GM19372 (cell line): ENCODE results near the gene TCF7L2.

Source experiments
- ATAC-seq: cut with Tn5 transposase; IDR thresholded peaks from one replicate; pipeline ENCODE4 v1.9.1; 2021; ENCODE audit warnings: mild to moderate bottlenecking, low read depth, moderate library complexity; ENCODE audit not compliant: unreplicated experiment

Gene TCF7L2

DNA sequence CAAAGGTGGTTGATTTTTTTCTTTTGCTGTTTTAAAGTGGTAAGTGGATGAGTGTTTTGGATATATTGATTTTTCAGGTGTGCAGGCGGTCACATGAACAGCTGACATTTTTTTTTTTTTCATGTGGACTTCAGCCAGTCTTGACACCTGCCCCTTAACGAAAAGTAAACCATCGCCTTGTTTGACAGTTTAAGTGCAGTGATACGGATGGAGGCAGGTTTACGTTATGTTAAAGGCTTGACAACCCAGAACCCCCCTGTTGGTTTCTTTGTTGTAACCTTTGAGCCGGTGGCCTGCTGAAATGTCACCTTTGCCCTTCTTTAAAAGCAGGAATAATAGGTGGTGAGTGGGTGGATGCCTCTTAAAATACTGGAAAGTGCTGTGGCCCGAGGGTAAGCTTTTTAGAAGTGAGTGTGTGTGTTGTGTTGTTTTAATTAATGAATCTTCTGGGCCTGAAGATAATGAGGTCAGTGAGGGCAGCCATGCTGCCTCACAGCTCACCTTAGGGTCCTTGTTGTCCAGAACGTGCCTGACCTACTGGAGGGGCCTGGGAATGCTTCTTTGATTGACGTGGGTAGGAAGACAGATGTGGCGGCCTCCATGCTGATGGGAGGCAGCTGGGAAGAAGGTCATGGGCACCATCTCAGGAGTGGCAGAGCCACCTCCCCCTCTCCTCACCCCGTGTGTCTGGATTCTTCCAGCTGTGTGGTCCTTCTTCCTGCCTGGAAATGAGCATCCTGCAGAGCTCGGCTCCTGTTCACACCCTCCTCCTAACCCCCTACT is 69.8 kb downstream of the TCF7L2 start:
- ATAC-seq, result no peak

DNA sequence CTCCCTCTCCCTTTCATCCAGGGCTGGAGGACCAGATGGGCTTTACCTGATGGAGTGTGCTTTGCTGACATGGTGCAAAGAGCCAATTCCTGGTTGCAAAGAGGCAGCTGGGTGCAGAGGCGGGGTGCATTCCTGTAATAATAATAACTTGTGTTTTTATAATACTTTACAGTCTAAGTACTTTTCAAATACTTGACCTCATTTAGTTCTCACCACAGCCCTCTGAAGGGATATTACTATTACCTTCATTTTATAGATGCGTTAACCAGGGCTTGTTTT is 70.4 kb downstream of the TCF7L2 start:
- no peak for ATAC-seq

DNA sequence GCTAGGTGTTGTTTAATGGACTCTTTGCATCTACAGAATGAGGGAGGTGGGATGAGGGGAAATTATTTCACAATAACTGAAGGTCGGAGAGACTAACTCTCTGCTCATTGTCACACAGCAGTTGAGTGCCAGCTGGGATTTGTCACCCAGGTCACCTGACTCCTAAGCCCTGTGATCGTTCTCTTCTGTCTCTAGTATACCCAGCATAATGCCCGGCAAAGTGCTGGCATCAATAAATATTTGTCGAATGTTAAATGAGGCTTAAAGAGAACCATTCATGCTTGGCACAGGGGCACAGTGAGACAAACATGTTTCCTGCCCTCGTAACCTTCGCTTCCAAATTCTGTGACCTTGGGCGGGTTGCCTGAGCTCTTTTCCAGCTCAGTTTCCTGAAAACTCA is 70.8 kb downstream of the TCF7L2 start:
- no peak for ATAC-seq

DNA sequence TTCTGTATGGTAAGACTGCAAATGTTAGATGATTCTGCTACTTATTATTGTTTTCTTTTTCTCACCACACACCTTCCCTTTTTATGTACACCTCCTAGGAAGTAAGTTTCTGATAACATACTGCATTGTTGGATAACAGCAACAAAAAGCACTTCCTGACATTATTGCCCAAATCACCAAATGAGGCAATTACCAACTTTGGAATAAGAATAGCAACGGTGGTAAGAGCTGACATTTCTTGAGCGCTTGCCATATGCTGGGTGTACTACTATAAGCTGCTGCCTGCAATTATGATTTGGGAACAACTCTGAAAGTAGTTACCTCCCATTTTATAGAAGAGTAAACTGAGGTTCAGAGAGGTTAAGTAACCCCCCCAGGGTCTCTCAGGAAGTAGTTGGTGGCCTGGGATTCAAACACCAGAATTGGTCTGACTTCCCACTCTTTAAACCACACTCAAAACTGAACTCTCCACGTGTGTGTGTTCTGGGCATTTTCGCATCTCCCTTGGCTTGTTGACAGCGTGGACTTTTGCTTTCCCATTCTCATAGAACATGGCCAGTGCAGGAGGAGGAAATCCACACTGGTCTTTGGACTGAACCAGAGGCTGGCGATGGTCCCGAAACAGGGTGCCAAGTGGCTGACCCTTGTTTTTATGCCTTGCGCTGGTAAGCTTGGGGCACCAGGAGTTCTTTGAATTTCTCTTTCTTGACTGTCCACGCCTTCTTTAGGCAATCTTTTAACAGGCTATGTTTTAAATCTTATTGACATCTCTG is 71.4 kb downstream of the TCF7L2 start:
- no peak for ATAC-seq

DNA sequence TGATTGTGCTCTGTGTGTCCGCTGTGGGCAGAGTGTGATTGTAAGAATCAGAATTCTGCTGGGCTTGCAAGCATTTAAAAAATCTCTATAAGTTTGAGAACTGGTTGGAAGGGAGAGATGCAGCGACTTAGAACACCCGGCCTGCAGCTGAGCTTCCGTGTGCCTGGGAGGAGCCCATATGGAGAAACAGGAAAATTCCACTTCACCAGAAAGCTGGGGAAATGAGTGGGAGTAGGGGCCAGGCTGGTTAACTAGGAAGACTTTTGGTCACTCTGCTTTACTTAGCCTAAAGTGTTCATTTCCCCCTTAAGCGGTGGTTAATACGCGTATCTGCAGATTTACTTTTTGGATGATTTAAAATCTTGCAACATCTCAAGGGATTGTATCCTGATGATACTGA is 72.2 kb downstream of the TCF7L2 start:
- no peak for ATAC-seq

DNA sequence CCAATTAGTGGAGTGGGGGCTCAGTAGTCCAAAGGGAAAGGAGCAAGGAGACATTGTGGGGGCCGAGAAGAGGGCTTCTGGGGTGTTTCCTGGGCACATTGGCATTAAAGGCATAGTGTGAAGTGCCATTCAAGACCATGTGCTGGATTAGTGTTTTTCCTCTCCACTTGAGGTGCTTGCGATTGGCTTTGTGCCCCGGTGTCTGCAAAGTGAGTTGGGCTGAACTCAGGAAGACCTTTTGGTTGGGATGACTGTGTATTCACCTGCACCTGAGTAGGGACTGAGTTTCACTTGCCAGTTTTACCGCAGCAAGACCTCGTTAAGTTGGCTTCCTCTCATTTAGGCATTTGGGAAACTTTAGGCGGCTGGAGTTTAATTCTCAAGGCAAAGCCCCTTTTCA is 73.0 kb downstream of the TCF7L2 start:
- no peak for ATAC-seq

DNA sequence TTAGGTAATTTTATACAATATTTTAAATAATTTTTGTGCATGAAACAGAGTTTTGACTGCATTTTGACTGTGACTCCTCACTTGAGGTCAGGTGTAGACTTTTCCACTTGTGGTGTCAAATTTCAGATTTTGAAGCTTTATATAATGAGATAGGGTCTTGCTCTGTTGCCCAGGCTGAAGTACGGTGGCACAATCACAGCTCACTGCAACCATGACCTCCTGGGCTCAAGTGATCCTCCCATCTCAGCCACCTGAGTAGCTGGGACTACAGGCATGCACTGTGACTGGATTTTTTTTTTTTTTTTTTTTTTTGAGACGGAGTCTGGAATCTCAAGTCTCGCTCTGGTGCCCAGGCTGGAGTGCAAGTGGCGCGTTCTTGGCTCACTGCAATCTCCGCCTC is 74.9 kb downstream of the TCF7L2 start:
- no peak for ATAC-seq

DNA sequence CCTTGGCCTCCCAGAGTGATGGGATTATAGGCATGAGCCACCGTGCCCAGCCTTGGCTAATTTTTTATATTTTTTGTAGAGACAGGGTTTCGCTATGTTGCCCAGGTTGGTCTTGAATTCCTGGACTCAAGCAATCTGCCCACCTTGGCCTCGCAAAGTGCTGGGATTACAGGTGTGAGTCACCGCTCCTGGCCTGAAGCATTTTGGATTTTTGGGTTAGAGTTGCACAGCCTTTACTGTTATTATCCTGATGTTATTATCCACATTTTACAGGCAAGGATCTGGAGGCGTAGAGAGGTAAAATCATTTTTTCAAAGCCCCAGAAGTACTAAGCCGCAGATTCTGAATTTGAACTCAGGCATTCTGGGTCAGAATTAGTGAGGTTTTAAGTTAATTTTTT is 75.4 kb downstream of the TCF7L2 start:
- no peak for ATAC-seq

DNA sequence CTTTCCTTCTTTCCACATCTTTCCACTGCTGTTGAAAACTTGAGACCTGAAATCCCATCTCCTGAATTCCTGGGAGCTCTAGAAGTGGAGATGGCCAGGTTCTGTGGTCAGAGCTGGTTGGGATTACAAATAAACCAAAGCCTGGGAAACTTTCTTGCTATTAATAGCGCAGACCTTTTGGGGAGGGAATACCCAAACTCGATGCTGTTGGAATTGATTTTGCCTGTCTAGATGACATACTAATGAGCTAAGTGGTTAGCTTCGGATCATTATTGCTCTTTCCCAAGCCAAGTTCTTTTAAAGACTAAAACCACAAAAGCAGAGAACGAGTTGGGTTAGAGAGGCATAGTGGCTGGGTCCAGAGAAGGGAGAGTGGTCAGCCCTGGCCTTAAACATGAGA is 76.6 kb downstream of the TCF7L2 start:
- no peak for ATAC-seq

DNA sequence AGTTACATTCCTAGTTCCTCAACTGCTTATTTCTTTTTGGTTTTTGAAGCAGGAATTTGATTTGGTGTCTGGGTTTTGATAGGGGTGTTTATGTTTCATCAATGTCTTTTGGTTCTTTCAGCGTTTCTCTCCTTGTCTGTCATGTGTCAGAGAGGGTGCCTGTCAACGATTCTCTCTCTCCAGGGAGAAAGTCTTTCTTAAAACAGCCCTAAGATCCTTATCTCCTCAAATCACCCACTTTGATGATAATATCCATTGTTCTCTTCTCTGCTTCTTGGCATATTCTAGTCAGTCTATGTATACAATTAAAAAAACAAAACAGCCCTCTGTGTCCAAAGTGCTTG is 77.2 kb downstream of the TCF7L2 start:
- ATAC-seq, result no peak

DNA sequence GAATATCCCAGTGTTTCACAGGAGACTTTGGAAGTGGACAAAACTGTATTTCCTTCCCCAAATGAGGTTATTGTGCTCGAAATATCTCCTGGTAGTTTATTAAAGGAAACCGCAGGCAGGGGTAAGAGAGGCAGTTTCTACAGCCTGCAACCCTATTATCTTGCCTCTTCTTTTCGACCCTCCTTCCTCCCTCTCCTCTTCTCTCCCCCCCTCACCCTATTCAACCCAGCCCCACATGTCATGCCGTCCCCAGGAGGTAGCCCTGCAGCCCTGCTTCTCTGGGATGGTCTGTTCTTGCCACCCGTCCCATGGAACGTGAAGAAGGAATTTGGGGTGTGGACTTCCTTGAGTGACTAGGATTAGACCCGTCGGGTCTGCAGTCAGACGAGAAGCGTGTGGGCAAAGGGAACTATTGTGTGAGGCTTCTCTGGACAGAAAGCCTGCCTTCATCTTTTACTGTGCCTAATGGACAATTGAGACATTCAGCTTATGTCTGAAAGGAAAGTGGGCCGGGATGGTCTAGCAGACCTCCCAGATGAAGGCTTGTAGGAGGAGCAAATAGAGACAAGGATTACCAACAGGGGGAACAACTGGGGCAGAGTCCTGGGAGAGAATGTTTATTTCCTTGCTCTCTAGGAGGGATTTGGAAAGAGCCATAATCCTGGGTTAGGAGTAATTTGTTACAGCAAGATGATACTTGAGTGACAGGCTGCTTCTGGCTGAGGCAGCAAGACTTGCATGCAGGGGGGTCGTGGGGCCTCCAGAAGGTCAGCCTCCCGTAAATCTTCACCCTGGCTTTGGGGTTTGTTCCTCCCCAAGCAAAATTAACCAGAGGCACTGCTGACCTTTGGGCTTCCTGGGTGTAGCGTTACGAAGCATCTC is 77.8 kb downstream of the TCF7L2 start:
- ATAC-seq, result no peak

DNA sequence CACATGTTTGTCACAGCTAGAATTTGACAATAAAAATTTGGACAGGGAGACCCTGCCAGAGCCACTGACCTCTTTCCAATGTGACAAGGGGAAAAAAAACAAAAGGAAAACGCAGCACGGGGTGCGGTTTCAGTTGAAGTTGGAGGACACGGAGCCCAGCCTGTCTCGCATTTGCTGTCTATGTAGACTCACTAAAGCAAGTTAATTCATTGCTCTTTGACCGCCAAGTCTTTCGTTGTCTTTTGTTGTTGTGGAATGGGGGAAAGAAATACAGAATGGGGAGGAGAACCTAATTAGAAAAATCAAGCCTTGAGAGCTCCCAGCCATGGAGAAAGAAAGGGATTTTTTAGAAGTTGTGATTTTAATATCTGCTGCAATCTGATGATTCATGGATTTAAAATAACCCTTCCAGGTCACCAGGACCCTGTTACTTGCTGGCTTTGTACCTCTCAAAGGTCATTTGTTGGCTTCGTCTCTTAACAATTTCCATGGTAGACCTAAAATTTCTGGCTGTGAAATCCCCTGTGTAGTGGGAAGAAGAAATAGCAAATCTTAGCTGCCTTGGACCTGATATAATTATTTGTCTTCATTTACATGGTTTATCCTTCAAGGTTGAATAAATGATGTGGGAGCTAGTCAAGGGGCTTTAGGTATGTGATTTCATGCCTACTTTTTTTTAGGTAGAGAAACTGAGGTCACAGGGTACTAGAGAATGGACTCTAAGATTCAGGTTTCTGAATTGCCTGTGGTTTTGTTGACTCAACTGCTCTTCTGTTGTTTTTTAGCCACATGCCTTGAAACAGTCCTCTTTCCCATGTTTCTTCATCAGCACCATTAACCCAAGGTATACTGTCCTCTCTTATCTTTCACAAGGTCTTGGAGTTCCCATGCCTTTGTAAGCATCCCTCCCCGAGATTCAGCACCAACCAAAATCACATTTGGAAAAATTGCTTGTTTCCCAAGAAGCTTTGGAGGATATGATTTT is 78.7 kb downstream of the TCF7L2 start:
- no peak for ATAC-seq

DNA sequence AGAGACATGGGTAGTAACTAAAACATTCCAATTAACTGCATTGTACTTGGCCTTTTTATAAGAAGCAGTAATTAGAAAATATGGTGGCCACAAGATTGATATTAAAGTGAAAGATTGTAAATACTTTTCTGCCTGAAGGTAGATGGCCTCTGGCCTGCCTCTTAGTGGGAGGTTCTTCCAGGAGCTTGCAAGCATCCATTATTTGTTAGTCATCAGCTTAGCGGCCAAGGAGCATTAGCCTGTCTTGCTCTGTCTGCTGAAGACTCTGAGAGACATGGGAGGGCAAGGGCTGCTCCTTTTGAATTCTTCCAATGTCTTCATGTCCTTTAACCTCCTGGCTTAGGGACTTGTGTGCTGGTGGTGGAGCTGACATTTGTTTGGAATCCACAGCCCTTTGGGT is 80.4 kb downstream of the TCF7L2 start:
- no peak for ATAC-seq

DNA sequence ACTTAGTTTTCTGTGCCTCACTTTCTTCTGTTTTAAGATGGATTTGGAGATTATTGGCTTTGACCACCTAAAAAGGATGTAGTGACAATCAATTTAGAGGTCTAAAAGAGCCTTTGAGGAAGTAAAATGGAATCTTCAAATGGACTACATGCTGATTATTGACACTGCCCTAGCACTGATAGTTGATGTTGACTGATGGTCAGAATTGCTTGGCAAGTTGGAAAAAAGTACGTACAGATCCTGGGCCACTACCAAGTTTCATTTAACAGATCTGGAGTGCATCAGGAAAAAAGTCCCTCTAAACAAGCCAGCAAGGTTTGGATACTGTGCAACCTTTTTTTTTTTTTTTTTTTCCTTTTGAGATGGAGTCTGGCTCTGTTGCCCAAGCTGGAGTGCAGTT is 81.1 kb downstream of the TCF7L2 start:
- no peak for ATAC-seq

DNA sequence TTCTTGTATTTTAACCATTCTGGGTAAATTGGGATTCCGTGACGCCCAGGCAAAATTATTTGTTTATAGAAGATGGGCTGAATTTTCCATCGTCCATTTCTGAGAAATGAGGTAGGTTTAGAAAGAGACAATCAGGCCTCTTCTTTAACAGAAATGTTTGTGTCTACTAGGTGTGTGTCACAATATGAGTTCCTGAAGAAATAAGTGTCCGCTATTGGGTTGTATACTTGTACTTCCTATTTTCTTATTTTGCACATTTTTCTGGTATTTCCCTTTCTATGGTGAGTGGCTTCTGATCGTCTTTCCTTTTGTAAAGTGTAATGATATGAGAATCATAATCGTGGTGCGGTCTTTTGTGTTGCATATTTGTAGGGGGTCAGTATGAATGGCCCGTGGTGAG is 83.9 kb downstream of the TCF7L2 start:
- ATAC-seq, result no peak

DNA sequence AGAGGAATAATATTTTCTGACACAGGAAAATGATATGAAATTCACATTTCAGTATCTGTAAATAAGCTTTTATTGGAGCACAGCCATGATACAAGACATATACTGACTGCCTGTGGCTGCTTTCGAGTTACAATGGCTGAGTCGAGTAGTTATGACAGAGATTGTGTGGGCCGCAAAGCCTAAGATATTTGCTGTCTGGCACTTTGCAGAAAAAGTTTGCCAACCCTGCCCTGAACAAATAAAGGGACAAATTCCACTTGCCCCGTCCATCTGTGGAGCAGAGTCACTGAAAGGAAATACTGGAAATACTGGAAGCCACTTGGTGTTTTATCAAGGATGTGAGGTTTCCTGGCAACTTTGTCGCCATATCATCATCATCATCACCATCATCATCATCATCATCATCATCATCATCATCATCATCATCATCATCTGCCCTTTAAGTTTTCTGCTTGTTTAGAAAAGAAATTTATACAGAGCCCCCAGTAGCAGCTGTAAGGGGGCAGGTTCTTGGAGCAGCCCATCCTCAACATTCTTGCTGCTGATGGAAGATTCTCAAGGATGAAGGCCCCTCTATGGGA is 85.8 kb downstream of the TCF7L2 start:
- ATAC-seq, result no peak

DNA sequence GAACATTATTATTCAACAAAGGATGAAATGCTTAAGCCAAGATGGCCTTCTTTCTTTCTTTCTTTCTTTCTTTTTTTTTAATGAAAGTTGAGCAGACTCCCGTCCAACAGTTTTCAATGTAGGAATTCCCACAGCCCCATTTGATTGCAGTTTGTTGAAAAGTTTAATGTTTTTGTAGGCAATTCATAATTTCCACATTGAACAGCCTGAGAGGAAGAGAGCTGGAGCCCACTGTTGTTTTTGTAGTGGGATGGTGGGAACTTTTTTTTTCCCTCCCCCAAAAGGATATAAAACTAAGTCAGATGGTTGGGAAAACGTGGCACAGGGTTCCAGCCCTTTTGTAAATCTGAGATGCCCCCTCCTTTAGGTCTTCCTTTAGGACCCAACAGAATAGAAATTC is 86.6 kb downstream of the TCF7L2 start:
- no peak for ATAC-seq

DNA sequence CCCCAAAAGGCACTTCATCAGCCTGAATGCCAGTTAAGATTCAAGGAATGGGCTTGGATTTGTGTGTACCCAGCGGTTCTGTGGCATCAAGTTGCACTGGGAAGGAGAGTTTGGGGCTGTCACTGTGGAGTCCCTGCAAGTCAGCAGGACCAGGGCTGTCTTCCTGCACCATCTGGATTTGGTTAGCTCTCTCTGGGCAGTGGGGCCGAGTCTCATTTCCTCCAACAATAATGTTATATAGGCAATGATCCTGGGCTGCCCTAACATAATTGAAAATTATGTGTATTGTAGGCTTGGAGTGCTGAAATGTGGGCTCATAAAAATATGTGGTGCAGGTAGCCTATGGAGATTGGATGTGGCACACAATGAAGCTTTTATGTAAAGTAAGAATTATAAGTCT is 87.2 kb downstream of the TCF7L2 start:
- ATAC-seq, result no peak

DNA sequence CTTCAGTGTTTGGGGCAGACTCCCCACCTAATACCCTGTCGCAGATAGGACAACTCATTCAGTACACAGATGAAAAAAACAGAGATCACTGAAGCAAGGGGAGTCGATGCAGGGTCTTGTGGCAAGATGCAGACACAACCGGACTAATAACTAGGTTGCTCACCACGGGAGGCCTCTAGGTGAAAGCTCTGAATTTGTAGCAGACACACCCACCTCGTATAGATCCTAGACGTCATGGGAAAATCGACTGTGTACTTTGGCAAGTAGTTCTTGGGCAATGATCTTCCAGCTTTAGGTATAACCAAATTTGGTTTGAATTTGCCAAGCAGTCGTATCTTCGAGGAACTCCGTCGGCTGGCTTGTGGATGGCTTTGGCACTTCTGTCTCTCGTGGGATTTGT is 88.1 kb downstream of the TCF7L2 start:
- ATAC-seq, result no peak

DNA sequence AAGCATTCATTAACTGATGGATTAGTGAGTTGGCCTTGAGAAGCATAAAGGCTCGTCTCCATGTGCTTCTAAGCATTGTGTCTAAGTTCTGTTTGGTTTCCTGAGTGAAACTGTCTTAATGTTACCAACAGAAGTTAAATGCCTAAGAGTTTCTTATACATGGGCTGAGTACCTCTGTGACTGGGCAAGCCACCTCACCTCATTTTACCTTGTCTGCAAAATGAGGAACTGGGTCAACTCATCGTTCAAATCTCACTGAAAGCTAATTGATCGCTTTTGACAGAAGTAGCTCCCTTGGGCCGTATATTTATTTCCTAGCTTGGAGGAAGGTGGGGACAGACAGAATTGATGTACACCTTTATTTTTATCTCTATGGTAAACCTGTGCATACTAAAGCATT is 88.9 kb downstream of the TCF7L2 start:
- no peak for ATAC-seq
